BE2C (cell line): ENCODE measurements around the gene PALM.

ENCODE experiments used
- DNase-seq: peaks from one replicate; pipeline ENCODE4 v3.0.0-alpha.2; 2020
- H3K27me3 ChIP-seq: fragments of 250-450 bp; sonication (Bioruptor Pico); 2 replicates; pipeline ENCODE4 v1.5.1; 2020; ENCODE audit warnings: mild to moderate bottlenecking
- H3K36me3 ChIP-seq: fragments of 250-450 bp; sonication (Bioruptor Pico); 2 replicates; pipeline ENCODE4 v1.5.1; 2020; ENCODE audit warnings: mild to moderate bottlenecking
- H3K4me1 ChIP-seq: fragments of 250-450 bp; sonication (Bioruptor Pico); 2 replicates; pipeline ENCODE4 v1.5.1; 2020
- H3K4me3 ChIP-seq: 2 replicates; pipeline ENCODE4 v1.5.1; 2011; ENCODE audit warnings: low read depth, low read length
- H3K9me3 ChIP-seq: fragments of 250-450 bp; sonication (Bioruptor Pico); 2 replicates; pipeline ENCODE4 v1.5.1; 2020
- CTCF ChIP-seq: IDR thresholded peaks from 2 replicates; pipeline ENCODE4 v1.5.1; 2012; ENCODE audit warnings: mild to moderate bottlenecking, low read depth, low read length

PALM gene

GRCh38 chr19:764301-764700, 55.6 kb downstream of the PALM start:
- no peaks in the 10 kb centered on the region for H3K27me3 ChIP-seq
- no peaks in the 10 kb centered on the region for H3K36me3 ChIP-seq
- H3K4me3 ChIP-seq: no peak overlapping the region
- no peaks in the 10 kb centered on the region; the same call in 1 of the 2 replicates for H3K9me3 ChIP-seq
- DNase-seq: no peak
- H3K4me1 ChIP-seq: no peaks in the 10 kb centered on the region
- no peak for TF ChIP-seq CTCF

GRCh38 chr19:765179-765738, 56.5 kb downstream of the PALM start:
- Histone ChIP-seq H3K4me3 (no peak overlapping the region), H3K4me1 (no peaks in the 10 kb centered on the region), H3K36me3 (no peaks in the 10 kb centered on the region), H3K27me3 (no peaks in the 10 kb centered on the region), H3K9me3 (no peaks in the 10 kb centered on the region; the same call in 1 of the 2 replicates)
- DNase-seq: no peak
- TF ChIP-seq CTCF: no peak

- H3K4me3 ChIP-seq: no peak overlapping the region
- no peaks in the 10 kb centered on the region for H3K9me3 ChIP-seq
- H3K36me3 ChIP-seq: no peaks in the 10 kb centered on the region
- TF ChIP-seq CTCF: no peak
- no peaks in the 10 kb centered on the region for H3K4me1 ChIP-seq
- no peak for DNase-seq
- H3K27me3 ChIP-seq: no peaks in the 10 kb centered on the region
These were observed 59.7 kb downstream of the PALM start for GRCh38 chr19:768424-768823.

- no peaks in the 10 kb centered on the region for H3K4me1 ChIP-seq
- DNase-seq: no peak
These were observed 60.9 kb downstream of the PALM start for GRCh38 chr19:769616-770015.

GRCh38 chr19:771332-771785, 62.6 kb downstream of the PALM start:
- H3K27me3 ChIP-seq: no peaks in the 10 kb centered on the region
- DNase-seq: peak; percentile 64
- TF ChIP-seq CTCF: peak; percentile 62
- no peaks in the 10 kb centered on the region for H3K36me3 ChIP-seq
- H3K4me3 ChIP-seq: no peak overlapping the region
- no peaks in the 10 kb centered on the region for H3K4me1 ChIP-seq
- no peaks in the 10 kb centered on the region for H3K9me3 ChIP-seq

More at GRCh38 chr19:769616-770015, 60.9 kb downstream of the PALM start:
- no peak overlapping the region for H3K4me3 ChIP-seq
- H3K27me3 ChIP-seq: no peaks in the 10 kb centered on the region
- TF ChIP-seq CTCF: no peak
- H3K9me3 ChIP-seq: no peaks in the 10 kb centered on the region
- H3K36me3 ChIP-seq: no peaks in the 10 kb centered on the region

GRCh38 chr19:772063-772462, 63.3 kb downstream of the PALM start:
- H3K27me3 ChIP-seq: no peaks in the 10 kb centered on the region
- H3K36me3 ChIP-seq: no peaks in the 10 kb centered on the region
- no peak overlapping the region for H3K4me3 ChIP-seq
- DNase-seq: no peak
- TF ChIP-seq CTCF: no peak
- no peaks in the 10 kb centered on the region for H3K9me3 ChIP-seq
- no peaks in the 10 kb centered on the region for H3K4me1 ChIP-seq
